ENCODE data around the gene TMEM258.

DNA sequence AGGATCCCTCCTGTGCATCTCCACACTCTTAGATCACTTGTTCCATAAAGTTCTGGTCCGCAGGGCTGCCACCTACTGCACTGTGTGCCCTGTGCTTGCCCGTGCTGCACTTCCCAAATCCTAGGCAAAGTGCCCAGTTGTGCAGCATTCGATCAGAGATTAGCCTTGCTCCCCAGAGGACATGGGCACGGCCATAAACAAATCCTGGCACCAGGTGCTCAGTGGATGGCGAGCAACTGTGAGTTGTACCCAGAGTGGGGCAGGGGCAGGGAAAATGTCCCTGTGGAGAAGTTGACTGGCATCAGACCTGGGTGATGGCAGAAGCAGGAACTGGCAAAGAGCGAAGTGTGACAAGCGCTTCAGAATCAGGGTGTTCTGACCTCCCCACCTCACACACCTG, 40.4 kb upstream of the TMEM258 start:
- TF ChIP-seq SIN3A (IDR thresholded peaks at IDR 0.05; ENCODE audit: borderline replicate concordance, insufficient read depth, low read length) (no peak), POLR2AphosphoS5 (IDR thresholded peaks at IDR 0.05; ENCODE audit: low read depth, low read length) (no peak), TAF1 (IDR thresholded peaks at IDR 0.05; ENCODE audit: borderline replicate concordance, insufficient read depth, low read length) (no peak), FOXP2 (optimal IDR thresholded peaks at IDR 0.05; ENCODE audit: borderline replicate concordance, extremely low read depth, extremely low read length, insufficient read depth) (no peak)
- TF ChIP-seq, protein P1, sequence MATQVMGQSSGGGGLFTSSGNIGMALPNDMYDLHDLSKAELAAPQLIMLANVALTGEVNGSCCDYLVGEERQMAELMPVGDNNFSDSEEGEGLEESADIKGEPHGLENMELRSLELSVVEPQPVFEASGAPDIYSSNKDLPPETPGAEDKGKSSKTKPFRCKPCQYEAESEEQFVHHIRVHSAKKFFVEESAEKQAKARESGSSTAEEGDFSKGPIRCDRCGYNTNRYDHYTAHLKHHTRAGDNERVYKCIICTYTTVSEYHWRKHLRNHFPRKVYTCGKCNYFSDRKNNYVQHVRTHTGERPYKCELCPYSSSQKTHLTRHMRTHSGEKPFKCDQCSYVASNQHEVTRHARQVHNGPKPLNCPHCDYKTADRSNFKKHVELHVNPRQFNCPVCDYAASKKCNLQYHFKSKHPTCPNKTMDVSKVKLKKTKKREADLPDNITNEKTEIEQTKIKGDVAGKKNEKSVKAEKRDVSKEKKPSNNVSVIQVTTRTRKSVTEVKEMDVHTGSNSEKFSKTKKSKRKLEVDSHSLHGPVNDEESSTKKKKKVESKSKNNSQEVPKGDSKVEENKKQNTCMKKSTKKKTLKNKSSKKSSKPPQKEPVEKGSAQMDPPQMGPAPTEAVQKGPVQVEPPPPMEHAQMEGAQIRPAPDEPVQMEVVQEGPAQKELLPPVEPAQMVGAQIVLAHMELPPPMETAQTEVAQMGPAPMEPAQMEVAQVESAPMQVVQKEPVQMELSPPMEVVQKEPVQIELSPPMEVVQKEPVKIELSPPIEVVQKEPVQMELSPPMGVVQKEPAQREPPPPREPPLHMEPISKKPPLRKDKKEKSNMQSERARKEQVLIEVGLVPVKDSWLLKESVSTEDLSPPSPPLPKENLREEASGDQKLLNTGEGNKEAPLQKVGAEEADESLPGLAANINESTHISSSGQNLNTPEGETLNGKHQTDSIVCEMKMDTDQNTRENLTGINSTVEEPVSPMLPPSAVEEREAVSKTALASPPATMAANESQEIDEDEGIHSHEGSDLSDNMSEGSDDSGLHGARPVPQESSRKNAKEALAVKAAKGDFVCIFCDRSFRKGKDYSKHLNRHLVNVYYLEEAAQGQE (IDR thresholded peaks at IDR 0.05; ENCODE audit: insufficient read depth in 1 of 2, low read depth in 2 of 2, low read length in 2 of 2), result no peak

Measured in PFSK-1 (cell line).